Left lobe of liver (tissue), 2 donors: ENCODE data around the gene SNW1. TPM values are rescaled to one million over a fixed set of nuclear protein-coding genes. Genes with fewer than 3 reads are reported as not detected.
A peak's percentile ranks its signal among the peaks of the same experiment; 100 is the strongest.
"Not testable (repeated sequence)": the region's sequence is repeated elsewhere in the genome, so short reads cannot be mapped to it uniquely, and the experiment has no call there.

Experiments
- ATAC-seq: fragments of 200-7000 bp; cut with Tn5 transposase; one replicate; pipeline ENCODE4 v1.9.1; 2020; ENCODE audit warnings: mild to moderate bottlenecking, moderate library complexity
- DNase-seq: peaks from one replicate; pipeline ENCODE4 v3.0.0-alpha.2; 2020; ENCODE audit warnings: low spot score
- total RNA-seq: library from RNA; stranded (reverse); gene quantifications from one replicate; pipeline ENCODE4 v1.2.1, GENCODE V29; 2021
- donor health status: DM: no; HTN: no; CAD: no; lungs with moderate emphysema.
- donor health status: DM: no; HTN: yes; CAD: no.

Gene SNW1
- total RNA-seq, 1 donor from 2014 or later: 18.9 TPM

DNA sequence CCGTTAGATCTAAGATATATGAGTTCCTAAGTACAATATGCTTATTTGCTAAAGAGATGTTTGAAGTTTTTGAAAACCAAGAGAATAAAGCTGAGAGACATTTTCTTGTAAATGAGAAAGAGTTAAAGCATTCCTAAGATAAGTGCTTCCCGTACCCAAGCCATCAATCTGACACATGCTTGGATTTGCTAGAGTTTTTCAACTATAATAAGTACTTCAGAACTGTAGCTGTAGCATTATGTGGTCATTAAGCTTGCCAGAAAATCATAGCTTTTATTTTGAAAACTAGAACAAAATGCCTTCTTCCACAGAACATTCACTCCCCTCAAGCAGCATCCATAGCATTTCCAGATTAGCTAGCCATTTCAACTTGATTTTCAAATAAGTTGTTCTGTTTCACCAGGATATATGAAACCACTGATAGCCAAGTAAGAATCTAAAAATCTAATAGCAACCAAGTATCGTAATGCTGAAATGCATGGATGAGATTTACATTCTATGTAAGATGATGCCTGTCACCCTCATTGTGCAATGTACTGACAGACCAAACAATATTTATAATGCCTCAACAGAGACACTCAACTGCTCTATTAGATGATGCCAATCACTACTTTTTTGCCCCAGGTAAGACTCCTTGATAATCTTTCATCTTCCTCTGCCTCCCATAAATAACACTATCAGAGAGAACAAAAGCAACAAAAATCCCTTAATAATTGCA, 8.0 kb downstream of the SNW1 start:
- DNase-seq (no peak), ATAC-seq (no peak)

DNA sequence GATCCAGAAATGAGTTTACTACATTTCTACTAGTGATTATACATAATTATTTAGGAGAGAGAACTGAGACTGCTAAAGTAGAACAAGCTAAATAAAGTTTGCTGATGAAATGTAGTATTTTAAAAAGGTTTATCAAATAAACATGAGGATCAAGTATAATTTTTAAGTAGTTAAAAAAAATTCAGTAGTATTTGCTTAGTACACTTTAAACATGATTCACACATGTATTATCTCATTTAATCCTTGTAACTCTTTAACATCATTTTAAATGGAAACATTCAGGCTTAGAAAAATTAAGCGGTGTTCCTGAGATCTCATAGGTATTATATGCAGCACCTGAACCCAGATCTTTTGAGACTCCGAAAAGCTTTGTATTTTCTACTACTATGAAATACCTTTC, 8.7 kb downstream of the SNW1 start:
- no peak for ATAC-seq
- DNase-seq: no peak

GRCh38 chr14:77747425-77747824, 13.5 kb downstream of the SNW1 start:
- ATAC-seq, DNase-seq: not testable (repeated sequence)

DNA sequence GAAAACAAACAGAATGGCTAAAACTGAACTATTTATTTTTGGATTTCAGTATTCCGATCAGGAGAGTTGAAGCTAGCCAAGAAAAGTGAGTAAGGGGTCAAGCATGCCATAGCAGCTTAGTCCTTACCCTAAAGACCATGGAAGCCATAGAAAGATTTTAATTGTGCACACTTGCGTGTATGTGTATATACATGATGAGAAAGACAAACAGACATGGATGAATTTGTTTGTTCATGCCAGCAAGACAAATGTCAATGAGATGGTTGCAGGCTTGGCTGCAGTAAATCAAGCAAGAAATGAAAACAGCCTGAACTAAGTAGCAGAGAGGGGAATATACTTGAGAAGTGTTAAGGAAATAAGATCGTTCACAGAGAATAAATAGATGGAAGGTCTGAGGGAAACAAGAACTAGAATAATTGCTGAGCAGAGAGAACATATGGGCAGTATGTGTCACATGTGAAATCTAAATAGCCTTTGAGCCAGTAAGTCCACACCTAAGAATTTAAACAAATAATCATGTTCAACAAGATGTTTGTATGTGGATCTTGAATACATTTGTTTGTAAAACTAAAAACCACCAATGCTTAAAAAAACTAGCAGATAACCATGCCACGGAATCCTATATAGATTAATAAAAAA, 14.8 kb downstream of the SNW1 start:
- no peak for DNase-seq
- ATAC-seq: no peak

- DNase-seq (no peak), ATAC-seq (no peak)
These were observed 19.5 kb downstream of the SNW1 start for GRCh38 chr14:77741438-77741837.

DNA sequence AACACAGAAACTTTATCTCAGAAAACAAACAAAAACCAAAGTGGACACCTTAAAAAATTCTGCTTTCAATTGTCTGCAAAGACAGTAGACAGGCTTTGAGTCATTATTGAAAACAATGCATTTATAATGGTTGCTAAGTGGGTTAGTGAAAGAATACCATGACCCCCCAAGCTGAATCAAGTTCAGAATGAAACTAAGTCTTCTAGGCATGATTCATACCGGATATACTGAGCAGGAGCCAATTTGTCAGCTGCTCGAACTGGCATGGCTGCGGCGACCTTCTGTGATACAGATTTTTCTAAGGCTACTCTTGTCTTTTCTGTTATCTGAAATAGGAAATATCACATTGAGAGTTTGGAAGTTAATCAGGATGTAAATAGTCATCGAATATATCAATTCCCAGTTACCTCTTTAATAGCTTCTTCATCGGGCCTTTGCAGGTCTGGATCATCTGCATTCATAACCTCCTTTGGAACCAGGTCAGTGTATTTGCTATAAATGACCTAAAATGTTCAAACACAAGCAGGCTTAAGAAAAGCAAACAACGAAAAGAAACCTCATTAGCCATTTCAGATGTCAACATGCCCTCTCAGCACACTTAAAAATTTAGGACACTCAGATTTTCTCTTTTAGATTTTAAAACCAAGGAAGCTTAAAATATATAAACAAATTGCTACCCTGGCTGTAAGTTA, 22.3 kb downstream of the SNW1 start:
- DNase-seq (no peak), ATAC-seq (peak; percentile 22)

DNA sequence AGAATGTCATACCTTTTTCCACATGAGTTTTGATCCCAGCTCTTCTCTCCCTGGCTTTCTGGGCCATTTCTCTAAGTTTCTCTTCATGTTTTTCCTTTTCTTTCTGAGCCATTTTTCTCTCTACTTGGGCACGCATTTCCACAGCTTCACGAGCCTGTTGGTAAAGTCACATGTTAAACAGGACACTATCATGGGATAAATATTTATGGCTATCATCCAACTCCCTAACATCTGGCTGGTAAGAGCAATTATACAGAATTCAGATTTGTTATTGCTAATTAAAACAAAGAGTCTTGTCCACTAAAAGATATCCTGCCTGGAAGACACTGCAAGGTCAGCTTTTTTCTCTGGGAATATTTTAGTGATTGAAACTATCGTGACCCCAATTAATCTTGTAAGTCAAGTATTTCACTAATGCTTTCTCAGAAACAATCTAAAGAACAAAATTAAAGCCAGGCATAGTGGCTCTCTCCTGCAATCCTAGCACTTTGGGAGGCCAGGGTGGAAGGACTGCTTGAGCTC, 29.9 kb downstream of the SNW1 start:
- DNase-seq: no peak
- no peak for ATAC-seq

GRCh38 chr14:77722301-77722700, 38.7 kb downstream of the SNW1 start:
- DNase-seq: no peak
- ATAC-seq: no peak

DNA sequence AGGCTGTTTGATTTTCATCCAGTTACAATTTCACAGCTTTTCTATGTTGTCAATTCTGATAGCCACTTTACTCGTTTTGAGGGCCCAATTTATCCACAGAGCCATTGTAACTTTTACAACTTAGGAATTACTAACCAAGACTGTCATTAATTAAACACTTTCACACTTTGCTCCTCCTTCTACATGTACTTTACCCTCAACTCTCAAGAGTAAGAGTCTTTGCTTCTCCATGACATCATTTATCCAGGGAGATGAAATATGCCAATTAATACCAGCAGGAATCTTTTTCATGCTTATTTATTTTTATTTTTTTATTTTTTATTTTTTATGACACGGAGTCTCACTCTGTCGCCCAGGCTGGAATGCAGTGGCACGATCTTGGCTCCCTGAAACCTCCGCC, 39.5 kb downstream of the SNW1 start:
- ATAC-seq (no peak), DNase-seq (no peak)

GRCh38 chr14:77717608-77718305, 43.2 kb downstream of the SNW1 start:
- DNase-seq (no peak), ATAC-seq (no peak)

GRCh38 chr14:77714926-77715325, 46.0 kb downstream of the SNW1 start:
- no peak for DNase-seq
- ATAC-seq: no peak

DNA sequence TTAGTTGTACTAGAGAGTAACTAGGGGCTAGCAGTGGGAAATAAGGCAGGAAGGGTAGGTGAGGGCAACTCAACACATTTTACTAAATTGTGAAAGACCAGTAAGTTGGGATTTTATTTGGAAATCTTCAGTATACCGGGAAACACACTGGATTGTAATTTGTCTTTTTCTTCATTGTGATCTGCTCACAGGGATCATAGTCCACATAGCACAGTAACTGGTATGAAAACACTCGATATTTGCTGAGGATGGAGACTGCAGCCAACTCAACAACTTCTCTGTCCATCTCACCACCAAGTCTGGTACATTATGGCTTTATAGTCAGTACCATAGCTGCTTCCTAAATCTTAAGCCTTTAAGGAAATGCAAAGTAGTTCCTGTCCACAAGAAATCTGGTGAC, 50.6 kb downstream of the SNW1 start:
- ATAC-seq: peak; percentile 8
- no peak for DNase-seq

DNA sequence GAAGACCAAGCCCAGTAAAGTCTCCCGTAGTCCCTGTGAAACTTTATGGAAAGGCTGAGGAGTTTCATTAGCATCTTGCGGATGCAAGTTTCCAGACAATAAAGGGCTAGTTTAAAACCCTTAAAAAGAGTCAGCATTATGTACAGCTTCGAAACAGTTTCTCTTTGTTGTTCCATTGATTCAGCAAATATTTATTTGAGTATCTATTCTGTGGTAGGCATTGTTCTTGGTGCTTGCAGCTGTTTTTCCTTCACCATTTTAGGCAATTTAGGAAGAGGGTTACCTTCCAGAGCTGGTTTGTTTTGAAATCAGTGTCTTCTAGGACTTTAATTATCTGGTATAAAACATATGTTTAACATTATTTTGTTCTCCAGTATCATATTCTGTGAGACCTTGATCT, 51.5 kb downstream of the SNW1 start:
- ATAC-seq (no peak), DNase-seq (no peak)

DNA sequence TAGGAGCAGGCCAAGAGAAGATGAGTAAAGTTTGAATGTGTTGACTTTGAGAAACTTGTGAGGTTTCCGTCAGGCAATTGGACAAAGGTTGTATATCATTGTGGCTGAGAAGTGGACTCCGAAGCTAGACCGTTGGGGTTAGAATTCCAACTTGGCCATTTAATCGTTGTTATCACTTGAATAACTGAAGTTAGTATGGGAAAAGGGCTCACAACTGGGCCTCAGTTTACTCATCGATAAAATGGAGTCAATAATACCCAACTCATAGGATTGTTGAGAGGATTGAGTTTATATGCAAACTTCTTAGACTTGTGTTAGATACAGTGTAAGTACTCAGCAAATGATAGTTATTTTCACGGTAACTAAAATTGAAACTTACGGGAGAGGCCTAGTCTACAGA, 52.2 kb downstream of the SNW1 start:
- ATAC-seq (no peak), DNase-seq (no peak)

GRCh38 chr14:77707724-77708408, 53.1 kb downstream of the SNW1 start, which contains the start of the genes ALKBH1 and SLIRP:
Gene ALKBH1, minus strand, starts transcription at chr14:77708023. Its CDS starts 19 bp downstream, at chr14:77708004.
Gene SLIRP, plus strand, starts transcription at chr14:77708103. Its CDS starts 9 bp downstream, at chr14:77708112.
- DNase-seq (peak; percentile 88), ATAC-seq (peak; percentile 98)

- ATAC-seq (peak; percentile 55), DNase-seq (no peak)
These were observed 53.6 kb downstream of the SNW1 start for GRCh38 chr14:77707355-77707723.

- DNase-seq (no peak), ATAC-seq (peak; percentile 57)
These were observed 69.7 kb downstream of the SNW1 start for GRCh38 chr14:77691259-77691658.

GRCh38 chr14:77682158-77682553, 78.8 kb downstream of the SNW1 start:
- ATAC-seq: no peak
- no peak for DNase-seq

DNA sequence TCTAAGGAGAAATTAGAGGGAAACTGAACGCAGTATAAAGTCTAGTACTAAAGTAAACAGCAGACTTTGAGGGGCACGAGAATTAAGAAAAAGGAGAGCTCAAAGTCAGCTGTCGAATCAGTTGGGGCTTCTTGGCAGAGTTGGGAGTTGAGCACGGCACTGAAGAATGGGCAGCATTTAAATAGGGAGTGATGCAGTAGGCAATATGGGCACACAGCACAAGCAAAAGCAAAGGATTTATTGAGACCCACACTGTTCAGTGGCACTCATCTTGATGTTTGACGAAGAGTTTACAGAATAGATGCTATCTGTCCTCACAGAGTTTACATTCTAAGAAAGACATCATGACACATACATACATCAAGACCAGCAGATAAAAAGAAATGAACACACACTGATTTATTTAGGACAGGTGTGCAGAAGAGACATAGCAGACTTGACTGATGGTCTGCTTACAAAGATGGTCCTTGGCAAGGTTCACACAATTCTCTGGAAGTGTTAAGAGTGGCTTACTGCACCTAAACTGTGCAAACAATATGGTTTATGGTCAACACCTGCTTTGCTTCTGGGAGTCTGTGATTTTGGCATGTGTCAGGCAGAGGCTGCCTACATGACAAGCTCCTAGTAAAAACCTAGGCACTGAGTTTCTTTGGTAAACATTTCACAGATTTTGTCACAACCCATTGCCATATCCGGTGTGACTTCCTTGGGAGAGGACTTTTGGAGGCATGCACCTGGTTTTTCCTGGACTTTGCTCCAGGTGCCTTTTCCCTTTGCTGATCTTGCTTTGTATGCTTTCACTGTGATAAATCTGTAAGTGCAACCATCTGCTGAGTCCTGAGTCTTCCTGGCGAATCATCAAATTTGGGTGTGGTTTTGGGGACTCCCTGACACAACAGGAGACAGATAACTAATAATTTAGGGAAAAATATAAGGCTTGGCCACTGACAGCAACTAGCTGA, 79.5 kb downstream of the SNW1 start:
- ATAC-seq (no peak), DNase-seq (no peak)
